Inflammatory macrophage (primary cell): ENCODE results near the gene TBX10.
"Not testable (repeated sequence)": the region's sequence is repeated elsewhere in the genome, so short reads cannot be mapped to it uniquely, and the experiment has no call there.

ENCODE experiments used
- DNase-seq, 2 donors: peaks; one replicate each; pipeline ENCODE4 v3.0.0-alpha.2; 2020 to 2022

The TBX10 gene

DNA sequence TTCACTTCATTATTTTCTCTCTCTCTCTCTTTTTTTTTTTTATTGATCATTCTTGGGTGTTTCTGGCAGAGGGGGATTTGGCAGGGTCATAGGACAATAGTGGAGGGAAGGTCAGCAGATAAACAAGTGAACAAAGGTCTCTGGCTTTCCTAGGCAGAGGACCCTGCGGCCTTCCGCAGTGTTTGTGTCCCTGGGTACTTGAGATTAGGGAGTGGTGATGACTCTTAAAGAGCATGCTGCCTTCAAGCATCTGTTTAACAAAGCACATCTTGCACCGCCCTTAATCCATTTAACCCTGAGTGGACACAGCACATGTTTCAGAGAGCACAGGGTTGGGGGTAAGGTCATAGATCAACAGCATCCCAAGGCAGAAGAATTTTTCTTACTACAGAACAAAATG lies 42.1 kb downstream of the TBX10 start:
- DNase-seq = not testable (repeated sequence)

DNA sequence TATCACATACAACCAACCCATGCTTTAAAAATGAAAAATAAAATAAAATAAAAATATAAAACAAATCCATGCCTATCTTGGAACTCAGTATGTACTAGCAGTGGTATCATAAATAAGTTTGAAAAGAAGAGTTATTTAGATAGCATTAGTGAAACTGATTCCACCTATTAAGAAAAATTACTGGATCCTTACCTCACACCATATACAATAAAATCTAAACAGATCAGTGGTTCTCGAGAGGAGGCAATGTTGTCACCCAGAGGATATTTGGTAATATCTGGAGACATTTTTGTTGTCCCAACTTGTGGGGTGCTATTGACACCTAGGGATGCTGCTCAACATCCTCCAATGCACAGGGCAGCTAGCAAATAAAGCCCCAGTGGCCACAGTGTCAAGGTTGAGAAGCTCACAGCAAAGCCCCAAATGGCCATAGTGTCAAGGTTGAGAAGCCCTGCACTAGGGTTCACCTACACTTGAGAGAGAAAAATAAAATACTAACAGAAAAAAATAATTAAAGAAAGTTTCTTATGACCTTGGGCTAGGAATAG lies 42.7 kb downstream of the TBX10 start:
- DNase-seq = no peak

DNA sequence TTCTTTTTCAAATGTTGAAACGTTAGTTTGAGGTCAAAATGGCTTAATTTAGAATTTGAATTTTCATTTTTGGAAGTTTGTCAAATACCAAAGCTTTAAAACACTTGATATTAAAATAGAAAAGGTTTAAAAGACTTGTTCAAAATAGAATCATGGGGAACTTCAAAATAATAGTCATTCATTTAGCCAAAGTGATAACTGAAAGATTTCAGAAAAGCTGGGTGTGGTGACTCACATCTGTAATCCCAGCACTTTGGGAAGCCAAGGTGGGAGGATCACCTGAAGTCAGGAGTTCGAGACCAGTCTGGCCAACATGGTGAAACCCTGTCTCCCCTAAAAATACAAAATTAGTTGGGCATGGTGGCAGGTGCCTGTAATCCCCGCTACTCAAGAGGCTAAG lies 45.1 kb downstream of the TBX10 start:
- no peak for DNase-seq

DNA sequence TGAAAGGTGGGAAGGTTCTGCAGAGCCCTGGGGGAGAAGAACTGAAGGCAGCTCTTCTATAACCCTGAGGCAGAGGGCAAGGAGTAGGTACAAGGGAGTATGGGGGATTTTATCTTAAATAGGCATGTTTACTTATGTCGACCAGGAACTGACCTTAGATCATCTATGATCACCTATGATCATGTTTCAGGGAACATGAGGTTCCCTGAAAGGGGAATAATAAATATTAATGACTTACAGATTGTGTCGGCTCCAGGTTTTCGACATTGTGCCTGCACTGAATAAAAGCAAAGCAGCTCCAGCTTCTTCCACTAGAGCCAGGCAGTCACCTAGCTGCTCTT lies 46.0 kb downstream of the TBX10 start:
- no peak for DNase-seq

DNA sequence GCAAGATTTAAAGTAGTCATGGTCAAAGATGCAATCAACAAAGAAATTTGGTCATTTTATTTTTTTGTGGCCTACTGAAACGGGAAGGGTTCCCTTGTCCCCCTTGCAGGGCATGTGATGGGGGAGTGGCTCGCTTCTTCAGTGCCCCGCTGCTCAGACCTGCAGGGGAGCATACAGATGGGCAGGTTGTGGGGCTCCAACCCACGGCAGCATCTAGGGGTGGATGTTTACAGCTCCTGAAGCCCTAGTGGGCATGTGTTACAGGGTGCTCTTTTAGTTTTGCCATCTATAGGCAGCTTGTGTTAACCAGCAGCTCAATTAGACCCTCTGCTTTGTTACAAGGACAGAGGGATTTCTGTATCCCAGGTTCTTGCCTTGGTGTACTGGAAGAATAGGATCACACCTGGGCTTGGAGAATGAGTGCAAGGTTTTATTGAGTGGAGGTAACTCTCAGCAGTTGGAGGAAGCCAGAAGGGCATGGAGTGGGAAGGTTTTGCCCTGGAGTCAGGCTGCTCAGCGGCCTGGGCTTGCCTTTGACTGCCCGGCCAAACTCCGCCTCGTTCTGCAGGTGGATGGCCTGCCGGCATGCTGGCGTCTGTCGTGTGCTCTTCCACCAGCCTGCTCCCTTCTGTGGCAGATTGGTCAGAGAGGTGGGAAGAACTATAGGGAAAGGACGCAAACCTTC lies 46.5 kb downstream of the TBX10 start:
- DNase-seq = no peak

DNA sequence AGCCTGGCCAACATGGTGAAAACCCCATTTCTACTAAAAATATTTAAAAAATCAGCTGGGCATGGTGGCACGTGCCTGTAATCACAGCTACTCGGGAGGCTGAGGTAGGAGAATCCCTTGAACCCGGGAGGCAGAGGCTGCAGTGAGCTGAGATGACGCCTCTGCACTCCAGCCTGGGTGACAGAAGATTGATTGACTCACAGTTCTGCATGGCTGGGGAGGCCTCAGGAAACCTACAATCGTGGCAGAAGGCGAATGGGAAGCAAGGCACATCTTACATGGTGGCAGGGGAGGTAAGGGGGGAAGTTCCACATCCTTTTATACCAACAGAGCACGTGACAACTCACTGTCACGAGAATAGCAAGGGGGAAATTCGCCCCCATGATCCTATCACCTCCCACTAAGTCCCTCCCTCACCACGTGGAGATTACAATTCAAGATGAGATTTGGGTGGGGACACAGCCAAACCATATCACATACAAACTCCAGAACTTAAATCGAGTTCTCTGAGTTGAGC lies 50.6 kb downstream of the TBX10 start:
- not testable (repeated sequence) for DNase-seq

DNA sequence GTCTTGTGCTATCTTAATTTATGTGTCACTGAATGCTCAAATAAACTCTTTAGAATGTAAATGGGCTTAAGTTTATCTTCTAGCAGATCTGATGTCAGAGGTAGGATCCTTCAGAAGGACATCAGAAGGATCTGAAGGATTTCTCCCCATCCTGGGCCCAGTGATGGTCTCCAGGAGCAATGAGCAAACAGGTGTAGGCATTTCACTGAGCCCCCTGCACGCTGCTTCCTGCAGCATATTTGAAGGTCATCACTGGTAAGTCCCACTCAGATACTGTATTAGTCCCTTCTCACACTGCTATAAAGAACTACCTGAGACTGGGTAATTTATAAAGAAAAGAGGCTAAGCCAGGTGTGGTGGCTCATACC lies 51.4 kb downstream of the TBX10 start:
- DNase-seq = no peak

DNA sequence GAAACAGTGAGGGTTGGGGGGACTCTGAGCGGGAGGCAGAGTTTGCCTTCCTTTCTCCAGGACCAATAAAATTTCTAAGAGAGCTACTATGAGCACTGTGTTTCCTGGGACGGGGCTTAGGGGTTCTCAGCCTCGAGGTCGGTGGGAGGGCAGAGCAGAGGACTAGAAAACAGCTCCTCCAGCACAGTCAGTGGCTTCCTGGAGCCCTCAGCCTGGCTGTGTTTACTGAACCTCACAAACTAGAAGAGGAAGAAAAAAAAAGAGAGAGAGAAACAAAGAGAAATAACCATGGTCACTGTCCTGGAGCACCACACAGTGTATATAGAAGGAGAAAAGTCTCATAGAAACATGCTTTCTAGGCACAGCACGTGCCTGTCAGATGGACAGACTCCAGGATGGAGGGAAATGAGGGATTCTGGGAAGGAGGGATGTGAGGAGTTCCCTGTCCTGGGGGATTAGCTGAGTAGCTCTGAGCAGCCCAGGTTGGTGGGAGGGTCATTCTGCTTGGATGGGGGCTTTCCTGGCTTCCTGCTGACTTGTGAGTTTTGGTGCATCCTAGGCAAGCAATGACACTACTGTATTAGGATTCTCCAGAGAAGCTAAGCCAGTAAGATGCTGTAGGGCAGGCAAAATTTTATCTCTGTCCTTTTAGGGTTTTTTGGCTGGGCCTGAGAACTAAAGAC lies 52.9 kb downstream of the TBX10 start:
- DNase-seq = no peak

DNA sequence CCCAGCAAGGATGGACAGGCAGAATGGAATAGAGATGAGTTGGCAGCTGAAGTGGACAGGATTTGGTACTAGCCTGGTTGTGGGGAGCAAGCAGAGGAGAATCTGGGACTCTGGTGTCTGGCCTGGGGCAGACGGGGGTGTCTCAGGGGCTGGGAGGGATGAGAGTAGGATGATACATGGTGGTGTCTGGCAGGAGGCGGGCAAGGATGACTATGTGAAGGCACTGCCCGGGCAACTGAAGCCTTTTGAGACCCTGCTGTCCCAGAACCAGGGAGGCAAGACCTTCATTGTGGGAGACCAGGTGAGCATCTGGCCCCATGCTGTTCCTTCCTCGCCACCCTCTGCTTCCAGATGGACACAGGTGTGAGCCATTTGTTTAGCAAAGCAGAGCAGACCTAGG lies 53.7 kb downstream of the TBX10 start:
- no peak for DNase-seq

DNA sequence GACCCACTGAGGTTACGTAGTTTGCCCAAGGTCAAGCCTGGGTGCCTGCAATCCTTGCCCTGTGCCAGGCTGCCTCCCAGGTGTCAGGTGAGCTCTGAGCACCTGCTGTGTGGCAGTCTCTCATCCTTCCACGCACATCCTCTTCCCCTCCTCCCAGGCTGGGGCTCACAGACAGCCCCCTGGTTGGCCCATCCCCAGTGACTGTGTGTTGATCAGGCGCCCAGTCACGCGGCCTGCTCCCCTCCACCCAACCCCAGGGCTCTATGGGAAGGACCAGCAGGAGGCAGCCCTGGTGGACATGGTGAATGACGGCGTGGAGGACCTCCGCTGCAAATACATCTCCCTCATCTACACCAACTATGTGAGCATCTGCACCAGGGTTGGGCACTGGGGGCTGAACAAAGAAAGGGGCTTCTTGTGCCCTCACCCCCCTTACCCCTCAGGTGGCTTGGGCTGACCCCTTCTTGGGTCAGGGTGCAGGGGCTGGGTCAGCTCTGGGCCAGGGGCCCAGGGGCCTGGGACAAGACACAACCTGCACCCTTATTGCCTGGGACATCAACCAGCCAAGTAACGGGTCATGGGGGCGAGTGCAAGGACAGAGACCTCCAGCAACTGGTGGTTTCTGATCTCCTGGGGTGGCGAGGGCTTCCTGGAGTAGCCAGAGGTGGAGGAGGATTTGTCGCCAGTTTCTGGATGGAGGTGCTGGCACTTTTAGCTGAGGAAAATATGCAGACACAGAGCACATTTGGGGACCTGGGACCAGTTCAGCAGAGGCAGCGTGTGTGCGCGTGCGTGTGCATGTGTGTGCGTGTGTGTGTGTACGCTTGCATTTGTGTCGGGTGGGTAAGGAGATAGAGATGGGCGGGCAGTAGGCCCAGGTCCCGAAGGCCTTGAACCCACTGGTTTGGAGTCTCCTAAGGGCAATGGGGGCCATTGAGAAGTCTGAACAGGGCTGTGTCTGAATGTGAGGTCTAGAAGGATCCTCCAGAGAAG lies 54.4 kb downstream of the TBX10 start:
- DNase-seq = no peak

DNA sequence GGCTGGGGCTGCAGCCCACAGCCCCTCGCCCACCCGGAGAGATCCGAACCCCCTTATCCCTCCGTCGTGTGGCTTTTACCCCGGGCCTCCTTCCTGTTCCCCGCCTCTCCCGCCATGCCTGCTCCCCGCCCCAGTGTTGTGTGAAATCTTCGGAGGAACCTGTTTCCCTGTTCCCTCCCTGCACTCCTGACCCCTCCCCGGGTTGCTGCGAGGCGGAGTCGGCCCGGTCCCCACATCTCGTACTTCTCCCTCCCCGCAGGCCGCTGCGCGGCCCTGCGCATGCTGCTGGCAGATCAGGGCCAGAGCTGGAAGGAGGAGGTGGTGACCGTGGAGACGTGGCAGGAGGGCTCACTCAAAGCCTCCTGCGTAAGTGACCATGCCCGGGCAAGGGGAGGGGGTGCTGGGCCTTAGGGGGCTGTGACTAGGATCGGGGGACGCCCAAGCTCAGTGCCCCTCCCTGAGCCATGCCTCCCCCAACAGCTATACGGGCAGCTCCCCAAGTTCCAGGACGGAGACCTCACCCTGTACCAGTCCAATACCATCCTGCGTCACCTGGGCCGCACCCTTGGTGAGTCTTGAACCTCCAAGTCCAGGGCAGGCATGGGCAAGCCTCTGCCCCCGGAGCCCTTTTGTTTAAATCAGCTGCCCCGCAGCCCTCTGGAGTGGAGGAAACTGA lies 55.2 kb downstream of the TBX10 start:
- peak; percentile 79 to 82 for DNase-seq

DNA sequence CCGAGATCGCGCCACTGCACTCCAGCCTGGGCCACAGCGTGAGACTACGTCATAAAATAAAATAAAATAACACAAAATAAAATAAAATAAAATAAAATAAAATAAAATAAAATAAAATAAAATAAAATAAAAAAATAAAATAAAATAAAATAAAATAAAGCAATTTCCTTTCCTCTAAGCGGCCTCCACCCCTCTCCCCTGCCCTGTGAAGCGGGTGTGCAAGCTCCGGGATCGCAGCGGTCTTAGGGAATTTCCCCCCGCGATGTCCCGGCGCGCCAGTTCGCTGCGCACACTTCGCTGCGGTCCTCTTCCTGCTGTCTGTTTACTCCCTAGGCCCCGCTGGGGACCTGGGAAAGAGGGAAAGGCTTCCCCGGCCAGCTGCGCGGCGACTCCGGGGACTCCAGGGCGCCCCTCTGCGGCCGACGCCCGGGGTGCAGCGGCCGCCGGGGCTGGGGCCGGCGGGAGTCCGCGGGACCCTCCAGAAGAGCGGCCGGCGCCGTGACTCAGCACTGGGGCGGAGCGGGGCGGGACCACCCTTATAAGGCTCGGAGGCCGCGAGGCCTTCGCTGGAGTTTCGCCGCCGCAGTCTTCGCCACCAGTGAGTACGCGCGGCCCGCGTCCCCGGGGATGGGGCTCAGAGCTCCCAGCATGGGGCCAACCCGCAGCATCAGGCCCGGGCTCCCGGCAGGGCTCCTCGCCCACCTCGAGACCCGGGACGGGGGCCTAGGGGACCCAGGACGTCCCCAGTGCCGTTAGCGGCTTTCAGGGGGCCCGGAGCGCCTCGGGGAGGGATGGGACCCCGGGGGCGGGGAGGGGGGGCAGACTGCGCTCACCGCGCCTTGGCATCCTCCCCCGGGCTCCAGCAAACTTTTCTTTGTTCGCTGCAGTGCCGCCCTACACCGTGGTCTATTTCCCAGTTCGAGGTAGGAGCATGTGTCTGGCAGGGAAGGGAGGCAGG lies 56.0 kb downstream of the TBX10 start, which contains the start of gene GSTP1:
Gene GSTP1 (plus strand): TSS at position 566 of the 958 bp plus-strand sequence. CDS start 32 bp downstream, at position 598.
- DNase-seq = peak; percentile 75 to 84

DNA sequence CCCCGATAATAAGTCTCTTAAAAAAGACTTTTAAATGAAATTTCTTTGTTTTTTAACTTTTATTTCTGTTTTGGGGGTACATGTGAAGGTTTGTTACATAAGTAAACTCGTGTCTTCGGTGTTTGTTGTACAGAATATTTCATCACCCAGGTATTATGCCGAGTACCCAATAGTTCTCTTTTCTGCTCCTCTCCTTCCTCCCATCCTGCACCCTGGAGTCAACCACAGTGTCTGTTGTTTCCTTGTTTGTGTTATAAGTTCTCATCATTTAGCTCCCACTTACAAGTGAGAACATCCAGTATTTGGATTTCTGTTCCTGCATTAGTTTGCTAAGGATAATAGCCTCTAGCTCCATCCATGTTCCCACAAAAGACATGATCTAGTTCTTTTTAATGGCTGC lies 57.6 kb downstream of the TBX10 start:
- DNase-seq = no peak

DNA sequence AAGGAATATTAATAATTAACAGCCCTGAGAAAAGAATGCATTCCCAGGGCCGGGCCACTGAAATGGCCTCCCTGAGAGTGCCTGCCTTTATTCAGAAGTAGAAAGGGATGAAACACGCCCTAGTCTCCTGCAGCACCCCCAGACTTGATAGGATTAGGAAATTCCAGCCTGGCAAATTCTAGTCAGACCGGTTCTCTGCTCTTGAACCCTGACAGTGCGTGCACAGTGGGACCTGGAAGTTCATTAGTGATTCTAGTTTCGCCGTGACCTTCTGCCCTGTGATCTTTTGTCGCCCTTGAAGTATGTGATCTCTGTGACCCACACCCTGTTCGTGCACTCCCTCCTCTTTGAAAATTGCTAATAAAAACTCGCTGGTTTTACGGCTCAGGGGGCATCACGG lies 58.1 kb downstream of the TBX10 start:
- DNase-seq = no peak
